Osteocyte (in vitro differentiated cells): ENCODE measurements around the gene XYLT1. TPM values are rescaled to one million over a fixed set of nuclear protein-coding genes. Genes with fewer than 3 reads are reported as not detected.

ENCODE experiments used
- DNase-seq: peaks from one replicate; pipeline ENCODE4 v3.0.0; 2021; ENCODE audit warnings: mixed read lengths; ENCODE audit not compliant: unreplicated experiment; ENCODE audit errors: extremely low spot score
- H3K27ac Mint-ChIP-seq: one replicate; pipeline ENCODE4 v1.8.0; 2021; ENCODE audit warnings: mild to moderate bottlenecking, mixed read lengths; ENCODE audit not compliant: unreplicated experiment
- H3K27me3 Mint-ChIP-seq: one replicate; pipeline ENCODE4 v1.8.0; 2021; ENCODE audit warnings: mixed read lengths; ENCODE audit not compliant: unreplicated experiment
- H3K36me3 Mint-ChIP-seq: one replicate; pipeline ENCODE4 v1.8.0; 2021; ENCODE audit warnings: mixed read lengths; ENCODE audit not compliant: unreplicated experiment
- H3K4me1 Mint-ChIP-seq: one replicate; pipeline ENCODE4 v1.8.0; 2021; ENCODE audit warnings: mixed read lengths; ENCODE audit not compliant: unreplicated experiment
- H3K4me3 Mint-ChIP-seq: one replicate; pipeline ENCODE4 v1.8.0; 2021; ENCODE audit warnings: mild to moderate bottlenecking, moderate library complexity, mixed read lengths; ENCODE audit not compliant: unreplicated experiment
- H3K9me3 Mint-ChIP-seq: one replicate; pipeline ENCODE4 v1.8.0; 2021; ENCODE audit warnings: mixed read lengths; ENCODE audit not compliant: unreplicated experiment
- total RNA-seq: library from RNA; stranded (reverse); gene quantifications from 2 replicates; pipeline ENCODE4 v1.2.1, GENCODE V29; 2021
- TF ChIP-seq, protein P1 (sequence below): fragments of 200-600 bp; sonication (generic); IDR thresholded peaks from 2 replicates; pipeline ENCODE4 v1.5.0; 2021; ENCODE audit warnings: antibody characterized with exemption, mild to moderate bottlenecking, moderate library complexity

XYLT1 gene
- total RNA-seq, 1 donor from 2014 or later = 11.1 TPM

DNA sequence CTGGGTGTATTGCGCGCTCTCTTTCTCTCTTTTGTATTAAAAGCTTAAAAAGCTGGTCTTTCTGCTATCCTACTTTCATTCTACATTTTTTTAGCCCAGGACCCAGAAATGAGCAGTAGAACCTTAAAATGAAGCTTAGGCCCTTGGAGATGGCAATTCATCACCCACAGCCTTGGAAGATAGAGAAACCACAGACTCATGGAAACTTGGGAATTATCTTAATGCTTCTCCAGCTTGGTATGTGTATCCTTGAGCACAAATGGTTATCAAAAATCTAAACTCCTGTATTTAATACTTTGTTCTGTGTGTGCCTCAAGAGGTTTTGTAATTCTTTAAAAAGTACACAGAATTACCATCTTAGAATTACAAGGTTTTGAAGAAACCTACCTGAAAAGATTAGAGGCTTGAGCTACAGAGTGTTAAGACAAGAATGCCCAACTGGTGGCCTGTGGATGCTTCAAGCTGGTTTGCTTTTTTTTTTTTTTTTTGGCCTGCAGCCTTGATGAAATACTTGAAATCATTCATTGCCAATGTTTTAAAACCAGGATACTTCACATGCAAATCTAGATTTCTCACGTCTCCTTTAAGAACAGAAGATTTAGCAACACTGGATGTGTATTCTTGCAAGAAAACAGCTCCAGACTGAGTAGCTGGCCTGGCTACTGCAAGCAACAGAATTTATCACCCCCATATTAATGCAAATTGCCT lies 105.0 kb downstream of the XYLT1 start:
- Mint-ChIP-seq H3K36me3 (no peaks in the 10 kb centered on the region), H3K27me3 (no peaks in the 10 kb centered on the region), H3K4me3 (no peak overlapping the region), H3K9me3 (no peaks in the 10 kb centered on the region), H3K4me1 (peaks cover 53% of the 10 kb centered on the region), H3K27ac (no peak overlapping the region)
- no peak for DNase-seq
- TF ChIP-seq, protein P1, sequence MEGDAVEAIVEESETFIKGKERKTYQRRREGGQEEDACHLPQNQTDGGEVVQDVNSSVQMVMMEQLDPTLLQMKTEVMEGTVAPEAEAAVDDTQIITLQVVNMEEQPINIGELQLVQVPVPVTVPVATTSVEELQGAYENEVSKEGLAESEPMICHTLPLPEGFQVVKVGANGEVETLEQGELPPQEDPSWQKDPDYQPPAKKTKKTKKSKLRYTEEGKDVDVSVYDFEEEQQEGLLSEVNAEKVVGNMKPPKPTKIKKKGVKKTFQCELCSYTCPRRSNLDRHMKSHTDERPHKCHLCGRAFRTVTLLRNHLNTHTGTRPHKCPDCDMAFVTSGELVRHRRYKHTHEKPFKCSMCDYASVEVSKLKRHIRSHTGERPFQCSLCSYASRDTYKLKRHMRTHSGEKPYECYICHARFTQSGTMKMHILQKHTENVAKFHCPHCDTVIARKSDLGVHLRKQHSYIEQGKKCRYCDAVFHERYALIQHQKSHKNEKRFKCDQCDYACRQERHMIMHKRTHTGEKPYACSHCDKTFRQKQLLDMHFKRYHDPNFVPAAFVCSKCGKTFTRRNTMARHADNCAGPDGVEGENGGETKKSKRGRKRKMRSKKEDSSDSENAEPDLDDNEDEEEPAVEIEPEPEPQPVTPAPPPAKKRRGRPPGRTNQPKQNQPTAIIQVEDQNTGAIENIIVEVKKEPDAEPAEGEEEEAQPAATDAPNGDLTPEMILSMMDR = no peak

DNA sequence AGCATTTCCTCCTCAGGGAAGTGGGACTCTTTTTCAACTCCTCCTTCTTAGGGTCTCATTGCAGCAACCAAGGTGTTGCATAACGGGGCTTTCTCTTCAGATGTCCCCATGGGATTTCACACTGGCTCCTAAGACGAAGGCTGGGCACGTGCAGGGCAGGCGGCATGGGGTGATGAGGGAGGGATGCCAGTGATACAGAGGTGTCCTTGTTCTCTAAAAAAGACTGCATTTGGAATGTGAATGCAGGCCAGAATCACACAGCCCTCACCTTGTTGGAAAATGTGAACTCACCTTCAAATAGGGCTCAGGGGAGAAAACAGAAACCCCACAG lies 105.6 kb downstream of the XYLT1 start:
- Mint-ChIP-seq H3K4me1 (peaks cover 51% of the 10 kb centered on the region), H3K4me3 (no peak overlapping the region), H3K27me3 (no peaks in the 10 kb centered on the region), H3K27ac (no peak overlapping the region), H3K9me3 (no peaks in the 10 kb centered on the region), H3K36me3 (no peaks in the 10 kb centered on the region)
- DNase-seq = no peak
- TF ChIP-seq, protein P1 = no peak

DNA sequence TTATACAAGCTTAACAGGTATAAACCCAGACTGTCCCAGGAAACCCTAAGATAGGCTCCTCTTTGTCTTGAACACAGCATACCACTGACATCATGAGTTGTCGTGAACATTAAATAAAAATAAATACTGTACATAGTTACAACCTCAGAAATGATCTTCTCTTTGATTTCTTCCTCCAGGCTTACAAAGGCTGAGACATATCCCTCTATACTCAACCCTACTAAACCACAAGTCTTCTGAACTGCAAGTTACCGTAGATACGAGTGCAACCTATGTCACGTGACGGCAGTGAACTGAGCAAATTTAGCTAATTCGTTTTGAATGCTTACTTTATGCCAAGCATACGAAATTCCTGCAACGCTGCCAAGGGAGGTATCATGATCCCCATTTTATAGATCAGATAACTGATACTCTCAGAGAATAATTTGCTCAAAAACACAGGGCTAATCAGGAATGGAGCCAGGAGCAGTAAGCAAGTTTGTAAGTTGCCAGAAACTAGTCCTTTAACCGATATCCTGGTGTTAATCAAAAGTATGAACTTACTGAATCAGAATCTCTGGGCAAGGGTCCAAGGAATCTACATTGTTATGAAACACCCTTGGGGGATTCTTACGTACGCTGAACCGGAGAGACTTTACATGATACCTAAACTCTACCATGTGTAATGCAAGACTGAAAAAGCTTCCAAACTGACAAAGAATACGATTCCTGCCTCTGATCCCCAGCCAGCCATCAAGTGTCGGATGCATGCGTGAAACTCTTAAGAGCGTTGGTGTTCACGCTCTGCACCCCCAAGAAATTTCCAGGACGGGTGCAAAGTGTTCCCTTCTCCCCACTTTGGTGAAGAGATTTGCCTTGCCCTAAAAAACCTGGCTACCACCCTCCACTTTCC lies 106.2 kb downstream of the XYLT1 start:
- Mint-ChIP-seq H3K27me3 (no peaks in the 10 kb centered on the region), H3K4me1 (peaks cover 44% of the 10 kb centered on the region), H3K27ac (peak overlapping the region; percentile 6), H3K36me3 (no peaks in the 10 kb centered on the region), H3K4me3 (no peak overlapping the region), H3K9me3 (no peaks in the 10 kb centered on the region)
- no peak for DNase-seq
- TF ChIP-seq, protein P1 = no peak

DNA sequence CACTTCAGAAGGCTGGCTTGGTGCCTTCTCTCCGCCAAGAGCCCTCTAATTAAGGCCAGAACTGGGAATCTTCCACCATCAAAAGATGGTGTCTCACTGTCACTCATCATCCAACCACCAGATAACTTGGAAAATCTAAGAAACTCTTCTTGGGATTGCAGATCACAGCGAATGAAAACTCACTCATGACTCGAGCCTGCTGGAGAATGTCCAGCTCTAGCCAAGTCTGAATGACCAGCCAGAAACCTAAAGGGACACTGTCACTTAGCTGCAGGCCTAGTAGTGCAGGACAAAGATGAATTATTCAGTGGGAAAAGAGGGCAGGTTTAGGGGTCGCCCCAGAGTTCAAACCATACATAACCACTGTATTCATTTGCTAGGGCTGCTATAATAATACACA lies 107.8 kb downstream of the XYLT1 start:
- Mint-ChIP-seq H3K27me3 (no peaks in the 10 kb centered on the region), H3K36me3 (no peaks in the 10 kb centered on the region), H3K4me3 (no peak overlapping the region), H3K4me1 (peaks cover 41% of the 10 kb centered on the region), H3K9me3 (no peaks in the 10 kb centered on the region), H3K27ac (no peak overlapping the region)
- DNase-seq = no peak
- TF ChIP-seq, protein P1 = no peak

DNA sequence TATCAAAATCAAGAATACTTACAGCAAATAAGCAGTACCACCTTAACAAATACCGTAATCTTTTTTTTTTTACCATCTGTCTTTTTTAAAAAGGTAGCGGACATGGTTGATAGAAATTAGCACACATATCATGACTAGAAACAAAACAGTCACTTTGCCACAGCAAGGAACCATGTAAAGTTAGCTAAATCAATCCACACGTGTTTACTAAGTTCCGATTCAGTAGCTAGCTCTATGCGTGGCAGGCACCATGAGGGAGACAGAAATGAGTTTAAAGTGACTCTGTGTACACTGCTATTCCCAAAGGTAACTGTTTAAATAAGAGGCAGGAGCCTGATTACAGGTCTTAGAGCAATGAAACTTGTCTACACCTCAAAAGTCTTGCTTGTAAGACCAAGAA lies 108.6 kb downstream of the XYLT1 start:
- H3K4me1 Mint-ChIP-seq = peaks cover 39% of the 10 kb centered on the region
- H3K27ac Mint-ChIP-seq = no peak overlapping the region
- no peaks in the 10 kb centered on the region for H3K27me3 Mint-ChIP-seq

More for the DNA sequence above, 108.6 kb downstream of the XYLT1 start:
- no peak for DNase-seq
- H3K4me3 Mint-ChIP-seq = no peak overlapping the region
- H3K36me3 Mint-ChIP-seq = no peaks in the 10 kb centered on the region
- TF ChIP-seq, protein P1 = no peak
- no peaks in the 10 kb centered on the region for H3K9me3 Mint-ChIP-seq
